OCI-LY3 (cell line): ENCODE data around the gene CLDN3.
"Not testable (repeated sequence)": the region's sequence is repeated elsewhere in the genome, so short reads cannot be mapped to it uniquely, and the experiment has no call there.

ENCODE experiments used
- H2AFZ ChIP-seq: fragments of 200-600, 300-600 bp; shearing (Covaris generic); 2 replicates; pipeline ENCODE4 v1.6.0; 2014; ENCODE audit warnings: antibody characterized with exemption, low read depth, low read length
- H3K27ac ChIP-seq: fragments of 200-600, 300-600 bp; sonication (generic); 2 replicates; pipeline ENCODE4 v1.5.1; 2014; ENCODE audit warnings: mild to moderate bottlenecking, low read length, moderate library complexity, mixed read lengths
- H3K27me3 ChIP-seq: fragments of 200-600, 300-600 bp; sonication (generic); 2 replicates; pipeline ENCODE4 v1.6.1; 2014; ENCODE audit warnings: low read depth, low read length, mixed read lengths
- H3K36me3 ChIP-seq: fragments of 200-600, 300-600 bp; sonication (generic); replicated peaks from 2 replicates; pipeline ENCODE3; 2014; ENCODE audit warnings: low read depth, low read length, mixed read lengths
- H3K4me1 ChIP-seq: fragments of 300-600, 200-600 bp; sonication (generic); 2 replicates; pipeline ENCODE4 v1.6.1; 2014; ENCODE audit warnings: low read length, mixed read lengths
- H3K4me2 ChIP-seq: fragments of 200-600, 300-600 bp; sonication (generic); 2 replicates; pipeline ENCODE4 v1.6.1; 2014; ENCODE audit warnings: low read length, mixed read lengths
- H3K4me3 ChIP-seq: fragments of 300-600, 200-600 bp; sonication (generic); 2 replicates; pipeline ENCODE4 v1.5.1; 2014; ENCODE audit warnings: antibody characterized with exemption, mild to moderate bottlenecking, low read length, moderate library complexity
- H3K79me2 ChIP-seq: fragments of 300-600, 200-600 bp; shearing (Covaris generic); 2 replicates; pipeline ENCODE4 v1.6.1; 2014; ENCODE audit warnings: mild to moderate bottlenecking, low read length, mixed read lengths
- H3K9ac ChIP-seq: fragments of 300-600, 200-600 bp; shearing (Covaris generic); 2 replicates; pipeline ENCODE4 v1.6.0; 2014; ENCODE audit warnings: mild to moderate bottlenecking, low read length, moderate library complexity
- H3K9me3 ChIP-seq: fragments of 200-600, 300-600 bp; shearing (Covaris generic); 2 replicates; pipeline ENCODE4 v1.6.1; 2014; ENCODE audit warnings: low read length, mixed read lengths; ENCODE audit not compliant: insufficient read depth
- H4K20me1 ChIP-seq: fragments of 200-600, 300-600 bp; sonication (generic); 2 replicates; pipeline ENCODE4 v1.6.1; 2016; ENCODE audit warnings: low read length, mixed read lengths; ENCODE audit not compliant: insufficient read depth
- EZH2phosphoT487 ChIP-seq: fragments of 200-600 bp; shearing (Covaris generic); IDR thresholded peaks from 2 replicates; pipeline ENCODE4 v1.6.1; 2018; ENCODE audit warnings: antibody characterized with exemption, mixed run types, low read depth
- TF ChIP-seq, protein P1 (sequence below): fragments of 200-600, 300-600 bp; sonication (generic); IDR thresholded peaks from 2 replicates; pipeline ENCODE4 v1.5.1; 2014; ENCODE audit warnings: antibody characterized with exemption, low read length, low read depth

The CLDN3 gene

DNA sequence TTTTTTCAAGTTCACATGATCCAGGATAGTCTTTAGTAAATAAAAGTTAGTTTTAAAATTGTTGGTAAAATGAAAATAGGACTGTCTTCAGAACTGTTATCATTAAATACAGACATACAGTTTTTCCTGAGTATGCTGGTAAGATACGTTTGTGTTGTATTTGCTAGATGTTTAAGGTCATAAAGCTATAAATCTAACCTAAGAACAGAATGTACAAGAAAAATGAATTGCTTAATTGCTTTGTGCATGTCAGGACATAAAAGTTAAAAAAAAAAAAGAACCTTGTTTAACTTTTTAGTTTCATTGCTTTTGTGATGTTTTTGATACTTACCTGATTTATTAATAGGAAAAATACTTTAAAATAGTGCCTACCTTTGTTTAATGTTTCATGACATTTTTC is 31.5 kb upstream of the CLDN3 start:
- Histone ChIP-seq H3K27me3 (no peaks in the 10 kb centered on the region), H2AFZ (no peak overlapping the region), H3K79me2 (no peaks in the 10 kb centered on the region), H3K4me1 (no peaks in the 10 kb centered on the region), H3K27ac (no peak overlapping the region), H3K4me2 (no peak overlapping the region), H3K4me3 (no peak overlapping the region), H3K9me3 (no peaks in the 10 kb centered on the region), H3K36me3 (no peaks in the 10 kb centered on the region), H3K9ac (no peak overlapping the region), H4K20me1 (no peaks in the 10 kb centered on the region)
- TF ChIP-seq EZH2phosphoT487: no peak
- TF ChIP-seq, protein P1, sequence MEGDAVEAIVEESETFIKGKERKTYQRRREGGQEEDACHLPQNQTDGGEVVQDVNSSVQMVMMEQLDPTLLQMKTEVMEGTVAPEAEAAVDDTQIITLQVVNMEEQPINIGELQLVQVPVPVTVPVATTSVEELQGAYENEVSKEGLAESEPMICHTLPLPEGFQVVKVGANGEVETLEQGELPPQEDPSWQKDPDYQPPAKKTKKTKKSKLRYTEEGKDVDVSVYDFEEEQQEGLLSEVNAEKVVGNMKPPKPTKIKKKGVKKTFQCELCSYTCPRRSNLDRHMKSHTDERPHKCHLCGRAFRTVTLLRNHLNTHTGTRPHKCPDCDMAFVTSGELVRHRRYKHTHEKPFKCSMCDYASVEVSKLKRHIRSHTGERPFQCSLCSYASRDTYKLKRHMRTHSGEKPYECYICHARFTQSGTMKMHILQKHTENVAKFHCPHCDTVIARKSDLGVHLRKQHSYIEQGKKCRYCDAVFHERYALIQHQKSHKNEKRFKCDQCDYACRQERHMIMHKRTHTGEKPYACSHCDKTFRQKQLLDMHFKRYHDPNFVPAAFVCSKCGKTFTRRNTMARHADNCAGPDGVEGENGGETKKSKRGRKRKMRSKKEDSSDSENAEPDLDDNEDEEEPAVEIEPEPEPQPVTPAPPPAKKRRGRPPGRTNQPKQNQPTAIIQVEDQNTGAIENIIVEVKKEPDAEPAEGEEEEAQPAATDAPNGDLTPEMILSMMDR: no peak

- Histone ChIP-seq H3K4me2 (no peak overlapping the region), H3K27me3 (no peaks in the 10 kb centered on the region), H3K4me1 (no peaks in the 10 kb centered on the region), H2AFZ (no peak overlapping the region), H3K9ac (no peak overlapping the region), H3K4me3 (no peak overlapping the region), H3K79me2 (no peaks in the 10 kb centered on the region), H3K27ac (no peak overlapping the region), H3K36me3 (no peaks in the 10 kb centered on the region), H3K9me3 (no peaks in the 10 kb centered on the region), H4K20me1 (no peaks in the 10 kb centered on the region)
- TF ChIP-seq, protein P1: no peak
- TF ChIP-seq EZH2phosphoT487: no peak
These were observed 29.4 kb upstream of the CLDN3 start for GRCh38 chr7:73799282-73800141.

GRCh38 chr7:73797176-73797575 is 27.1 kb upstream of the CLDN3 start:
- H3K9ac ChIP-seq, H3K9me3 ChIP-seq, H3K4me1 ChIP-seq, H3K27ac ChIP-seq, H3K4me2 ChIP-seq, H3K27me3 ChIP-seq, H3K36me3 ChIP-seq, H2AFZ ChIP-seq, H3K4me3 ChIP-seq, H3K79me2 ChIP-seq, H4K20me1 ChIP-seq: not testable (repeated sequence)

DNA sequence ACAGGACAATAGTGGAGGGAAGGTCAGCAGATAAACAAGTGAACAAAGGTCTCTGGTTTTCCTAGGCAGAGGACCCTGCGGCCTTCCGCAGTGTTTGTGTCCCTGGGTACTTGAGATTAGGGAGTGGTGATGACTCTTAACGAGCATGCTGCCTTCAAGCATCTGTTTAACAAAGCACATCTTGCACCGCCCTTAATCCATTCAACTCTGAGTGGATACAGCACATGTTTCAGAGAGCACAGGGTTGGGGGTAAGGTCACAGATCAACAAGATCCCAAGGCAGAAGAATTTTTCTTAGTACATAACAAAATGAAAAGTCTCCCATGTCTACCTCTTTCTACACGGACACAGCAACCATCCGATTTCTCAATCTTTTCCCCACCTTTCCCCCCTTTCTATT is 26.6 kb upstream of the CLDN3 start:
- H3K4me3 ChIP-seq, H3K27ac ChIP-seq, H3K36me3 ChIP-seq, H3K9me3 ChIP-seq, H3K79me2 ChIP-seq, H3K4me1 ChIP-seq, H2AFZ ChIP-seq, H3K4me2 ChIP-seq, H4K20me1 ChIP-seq, H3K9ac ChIP-seq, H3K27me3 ChIP-seq: not testable (repeated sequence)

GRCh38 chr7:73795188-73795587 is 25.1 kb upstream of the CLDN3 start:
- H3K4me3 ChIP-seq: not testable (repeated sequence)

DNA sequence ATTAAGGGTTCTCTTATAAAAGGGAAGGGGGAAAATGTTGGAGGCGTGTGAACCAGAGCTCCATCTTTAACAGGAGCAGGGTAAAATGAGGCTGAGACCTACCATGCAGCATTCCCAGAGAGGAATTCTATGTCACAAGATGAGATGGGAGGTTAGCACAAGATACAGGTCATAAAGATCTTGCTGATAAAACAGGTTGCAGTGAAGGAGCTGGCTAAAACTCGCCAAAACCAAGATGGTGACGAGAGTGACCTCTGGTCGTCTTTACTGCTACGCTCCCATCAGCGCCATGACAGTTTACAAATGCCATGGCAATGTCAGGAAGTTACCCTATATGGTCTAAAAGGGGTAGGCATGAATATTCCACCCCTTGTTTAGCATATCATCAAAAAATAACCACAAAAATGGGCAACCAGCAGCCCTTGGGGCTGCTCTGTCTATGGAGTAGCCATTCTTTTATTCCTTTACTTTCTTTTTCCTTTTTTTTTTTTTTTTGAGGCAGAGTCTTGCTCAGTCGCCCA is 21.2 kb upstream of the CLDN3 start:
- H4K20me1 ChIP-seq, H3K4me1 ChIP-seq, H3K9me3 ChIP-seq, H3K27me3 ChIP-seq, H3K27ac ChIP-seq, H3K36me3 ChIP-seq, H3K79me2 ChIP-seq, H3K4me3 ChIP-seq, H2AFZ ChIP-seq, H3K9ac ChIP-seq, H3K4me2 ChIP-seq: not testable (repeated sequence)

More at GRCh38 chr7:73795188-73795587, 25.1 kb upstream of the CLDN3 start:
- H2AFZ ChIP-seq, H3K27me3 ChIP-seq, H3K36me3 ChIP-seq, H3K4me2 ChIP-seq, H3K27ac ChIP-seq, H3K9ac ChIP-seq, H3K79me2 ChIP-seq, H3K4me1 ChIP-seq, H3K9me3 ChIP-seq, H4K20me1 ChIP-seq: not testable (repeated sequence)
